K562 (cell line): Measurements from ENCODE around the gene ACVR2B. TPM values are rescaled to one million over a fixed set of nuclear protein-coding genes. Genes with fewer than 3 reads are reported as not detected.

Experiments used
- FOXP1 ChIP-seq: sonication (generic); formaldehyde crosslinking; IDR thresholded peaks from 2 replicates; pipeline ENCODE4 v1.8.0; 2022; ENCODE audit warnings: mild to moderate bottlenecking, missing genetic modification reagents
- GATAD2B ChIP-seq: fragments of 450-650 bp; IDR thresholded peaks from 2 replicates; pipeline ENCODE4 v1.6.1; 2017; ENCODE audit warnings: mild to moderate bottlenecking, borderline replicate concordance
- MAZ ChIP-seq, 2 experiments: fragments of 450-650 bp in 1 of 2; sonication (generic) in 1 of 2; formaldehyde crosslinking; IDR thresholded peaks in 1 of 2; conservative IDR thresholded peaks in 1 of 2; 2 replicates each; pipeline versions ENCODE4 v1.4.0 to v1.5.0; 2020; ENCODE audit warnings: mild to moderate bottlenecking in 1 of 2, missing genetic modification reagents in 1 of 2
- MED1 ChIP-seq: sonication (generic); formaldehyde crosslinking; IDR thresholded peaks from 2 replicates; pipeline ENCODE4 v1.8.1; 2023; ENCODE audit warnings: missing genetic modification reagents, borderline replicate concordance
- POLR2G ChIP-seq: fragments of 200-400 bp; formaldehyde crosslinking; IDR thresholded peaks from 2 replicates; pipeline ENCODE4 v1.6.1; 2017; ENCODE audit warnings: low read depth, mild to moderate bottlenecking, antibody characterized with exemption, low read length, moderate library complexity
- ZBTB7A ChIP-seq: IDR thresholded peaks from 2 replicates; pipeline ENCODE4 v1.6.1; 2011; ENCODE audit warnings: low read depth, mild to moderate bottlenecking, low read length, moderate library complexity, borderline replicate concordance; ENCODE audit not compliant: control insufficient read depth
- ZNF311 ChIP-seq: fragments of 250-450 bp; sonication (Bioruptor Pico); IDR thresholded peaks from 2 replicates; pipeline ENCODE4 v1.4.0; 2020; ENCODE audit warnings: mild to moderate bottlenecking, moderate library complexity
- ZNF589 ChIP-seq: fragments of 200-800 bp; sonication (Bioruptor generic); IDR thresholded peaks from 2 replicates; pipeline ENCODE4 v1.6.1; 2016; ENCODE audit warnings: low read depth, missing genetic modification characterization, missing compliant biosample characterization
- polyA plus RNA-seq, 8 experiments: library from polyadenylated mRNA; depleted of rRNA in 4 of 8; stranded (reverse) in 5 of 8; unstranded in 3 of 8; fragments of >200 nt; fragmentation: Nextera tagmentation in 2 of 8; fragmentation: Illumina TruSeq in 1 of 8; extraction: Ambion mirVana in 2 of 8; extraction: Trizol in 1 of 8; gene quantifications; 2 replicates each; pipeline versions ENCODE4 v1.2.1 to v1.2.3, GENCODE V29; 2011 to 2014; ENCODE audit warnings: inconsistent platforms in 1 of 8, missing spikeins in 1 of 8
- total RNA-seq, 7 experiments: library from RNA; depleted of rRNA in 6 of 7; stranded (reverse); fragments of >200 nt in 6 of 7; fragmentation: Illumina TruSeq in 2 of 7; extraction: Trizol in 2 of 7; gene quantifications; 2 replicates each; pipeline versions ENCODE4 v1.2.1 to v1.2.3, GENCODE V29; 2011 to 2021; ENCODE audit warnings: low replicate concordance in 1 of 7
- TF ChIP-seq, protein P1 (sequence below), 2 experiments: fragments of 450-650 bp in 1 of 2; sonication (generic) in 1 of 2; formaldehyde crosslinking in 1 of 2; IDR thresholded peaks; 2 replicates each; pipeline versions ENCODE4 v1.7.1 to v1.9.0; 2016 to 2022; ENCODE audit warnings: inconsistent platforms in 1 of 2, mild to moderate bottlenecking in 1 of 2, missing genetic modification reagents in 1 of 2
- TF ChIP-seq, protein P2 (sequence below): sonication (generic); formaldehyde crosslinking; IDR thresholded peaks from 2 replicates; pipeline ENCODE4 v1.5.0; 2020; ENCODE audit warnings: missing genetic modification reagents
- TF ChIP-seq, protein P3 (sequence below): fragments of 450-650 bp; formaldehyde crosslinking; IDR thresholded peaks from 2 replicates; pipeline ENCODE4 v1.4.0; 2020; ENCODE audit warnings: mild to moderate bottlenecking, moderate library complexity
- TF ChIP-seq, protein P4 (sequence below), 2 experiments: IDR thresholded peaks; 2 replicates each; pipeline ENCODE4 v1.6.1; 2011; ENCODE audit warnings: borderline replicate concordance in 1 of 2, control low read depth in 1 of 2, low read depth in 1 of 2, low read length in 1 of 2, mild to moderate bottlenecking in 1 of 2, mixed read lengths in 1 of 2, moderate library complexity in 1 of 2; ENCODE audit not compliant: insufficient read depth in 1 of 2, insufficient read length in 1 of 2, poor library complexity in 1 of 2, severe bottlenecking in 1 of 2; ENCODE audit errors: extremely low read depth in 1 of 2

The ACVR2B gene
- total and polyA plus RNA-seq, 9 of the 15 experiments (the other 6 are each of a cell fraction or from before 2014, with no cell fraction given) = 1.8 to 23.7 (median 7.1) TPM

DNA sequence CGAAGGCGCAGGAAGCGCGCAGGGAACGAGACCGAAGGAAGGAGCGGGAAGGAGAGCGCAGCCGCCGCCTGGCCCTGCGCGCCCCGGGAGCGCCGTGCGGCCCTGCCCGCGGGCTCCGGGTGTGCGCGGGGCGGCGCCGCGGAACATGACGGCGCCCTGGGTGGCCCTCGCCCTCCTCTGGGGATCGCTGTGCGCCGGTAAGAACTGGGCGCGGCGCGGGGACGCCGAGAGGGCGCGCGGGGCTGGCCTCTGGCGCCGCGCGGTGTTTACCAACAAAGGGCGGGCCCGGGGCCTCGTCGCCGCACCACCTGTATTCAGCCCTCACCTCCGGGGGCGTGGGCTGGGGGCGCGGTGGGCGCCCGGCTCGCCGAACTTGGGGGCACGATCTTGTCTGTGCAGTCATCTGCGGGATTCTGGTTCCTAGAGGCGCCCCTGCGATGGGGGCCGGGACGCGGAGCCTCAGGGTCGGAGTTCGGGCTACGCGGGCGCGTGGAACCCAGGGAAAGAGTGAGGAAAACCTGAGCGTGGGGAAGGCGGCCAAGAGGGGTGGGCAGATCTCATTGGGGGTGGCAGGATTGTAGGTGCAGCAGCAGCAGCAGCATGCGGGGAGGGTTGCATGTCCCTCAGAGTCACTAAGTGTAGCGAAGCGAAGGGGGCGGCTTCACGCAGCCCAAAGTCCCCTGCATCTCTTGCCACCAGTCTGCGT lies 641 bp downstream of the ACVR2B start (continued):
- TF ChIP-seq MAZ (CRISPR knock-in tag; conservative IDR thresholded peaks at IDR 0.05 in 1 of 2, IDR thresholded peaks at IDR 0.05 in 1 of 2) (peak; percentile 45 to 60; a peak in 2 of 4 replicates), GATAD2B (peak; percentile 77; the same call in 1 of the 2 replicates), ZBTB7A (peak; percentile 90), FOXP1 (peak; percentile 39; the same call in 1 of the 2 replicates), POLR2G (peak; percentile 81), MED1 (no peak), ZNF589 (CRISPR knock-in tag) (0 out of 2 replicates have a peak, but pooled peaks have one; percentile 38), ZNF311 (CRISPR knock-in tag) (no peak)
- TF ChIP-seq, protein P1, sequence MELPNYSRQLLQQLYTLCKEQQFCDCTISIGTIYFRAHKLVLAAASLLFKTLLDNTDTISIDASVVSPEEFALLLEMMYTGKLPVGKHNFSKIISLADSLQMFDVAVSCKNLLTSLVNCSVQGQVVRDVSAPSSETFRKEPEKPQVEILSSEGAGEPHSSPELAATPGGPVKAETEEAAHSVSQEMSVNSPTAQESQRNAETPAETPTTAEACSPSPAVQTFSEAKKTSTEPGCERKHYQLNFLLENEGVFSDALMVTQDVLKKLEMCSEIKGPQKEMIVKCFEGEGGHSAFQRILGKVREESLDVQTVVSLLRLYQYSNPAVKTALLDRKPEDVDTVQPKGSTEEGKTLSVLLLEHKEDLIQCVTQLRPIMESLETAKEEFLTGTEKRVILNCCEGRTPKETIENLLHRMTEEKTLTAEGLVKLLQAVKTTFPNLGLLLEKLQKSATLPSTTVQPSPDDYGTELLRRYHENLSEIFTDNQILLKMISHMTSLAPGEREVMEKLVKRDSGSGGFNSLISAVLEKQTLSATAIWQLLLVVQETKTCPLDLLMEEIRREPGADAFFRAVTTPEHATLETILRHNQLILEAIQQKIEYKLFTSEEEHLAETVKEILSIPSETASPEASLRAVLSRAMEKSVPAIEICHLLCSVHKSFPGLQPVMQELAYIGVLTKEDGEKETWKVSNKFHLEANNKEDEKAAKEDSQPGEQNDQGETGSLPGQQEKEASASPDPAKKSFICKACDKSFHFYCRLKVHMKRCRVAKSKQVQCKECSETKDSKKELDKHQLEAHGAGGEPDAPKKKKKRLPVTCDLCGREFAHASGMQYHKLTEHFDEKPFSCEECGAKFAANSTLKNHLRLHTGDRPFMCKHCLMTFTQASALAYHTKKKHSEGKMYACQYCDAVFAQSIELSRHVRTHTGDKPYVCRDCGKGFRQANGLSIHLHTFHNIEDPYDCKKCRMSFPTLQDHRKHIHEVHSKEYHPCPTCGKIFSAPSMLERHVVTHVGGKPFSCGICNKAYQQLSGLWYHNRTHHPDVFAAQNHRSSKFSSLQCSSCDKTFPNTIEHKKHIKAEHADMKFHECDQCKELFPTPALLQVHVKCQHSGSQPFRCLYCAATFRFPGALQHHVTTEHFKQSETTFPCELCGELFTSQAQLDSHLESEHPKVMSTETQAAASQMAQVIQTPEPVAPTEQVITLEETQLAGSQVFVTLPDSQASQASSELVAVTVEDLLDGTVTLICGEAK (IDR thresholded peaks at IDR 0.05) = peak; percentile 52; the same call in 1 of the 2 replicates
- TF ChIP-seq, protein P1 (CRISPR knock-in tag; IDR thresholded peaks at IDR 0.05) = no peak
- TF ChIP-seq, protein P2, sequence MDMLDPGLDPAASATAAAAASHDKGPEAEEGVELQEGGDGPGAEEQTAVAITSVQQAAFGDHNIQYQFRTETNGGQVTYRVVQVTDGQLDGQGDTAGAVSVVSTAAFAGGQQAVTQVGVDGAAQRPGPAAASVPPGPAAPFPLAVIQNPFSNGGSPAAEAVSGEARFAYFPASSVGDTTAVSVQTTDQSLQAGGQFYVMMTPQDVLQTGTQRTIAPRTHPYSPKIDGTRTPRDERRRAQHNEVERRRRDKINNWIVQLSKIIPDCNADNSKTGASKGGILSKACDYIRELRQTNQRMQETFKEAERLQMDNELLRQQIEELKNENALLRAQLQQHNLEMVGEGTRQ (CRISPR knock-in tag) = peak; percentile 2; the same call in 1 of the 2 replicates
- TF ChIP-seq, protein P3, sequence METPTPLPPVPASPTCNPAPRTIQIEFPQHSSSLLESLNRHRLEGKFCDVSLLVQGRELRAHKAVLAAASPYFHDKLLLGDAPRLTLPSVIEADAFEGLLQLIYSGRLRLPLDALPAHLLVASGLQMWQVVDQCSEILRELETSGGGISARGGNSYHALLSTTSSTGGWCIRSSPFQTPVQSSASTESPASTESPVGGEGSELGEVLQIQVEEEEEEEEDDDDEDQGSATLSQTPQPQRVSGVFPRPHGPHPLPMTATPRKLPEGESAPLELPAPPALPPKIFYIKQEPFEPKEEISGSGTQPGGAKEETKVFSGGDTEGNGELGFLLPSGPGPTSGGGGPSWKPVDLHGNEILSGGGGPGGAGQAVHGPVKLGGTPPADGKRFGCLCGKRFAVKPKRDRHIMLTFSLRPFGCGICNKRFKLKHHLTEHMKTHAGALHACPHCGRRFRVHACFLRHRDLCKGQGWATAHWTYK (CRISPR knock-in tag) = peak; percentile 56; the same call in 1 of the 2 replicates
- TF ChIP-seq, protein P4, sequence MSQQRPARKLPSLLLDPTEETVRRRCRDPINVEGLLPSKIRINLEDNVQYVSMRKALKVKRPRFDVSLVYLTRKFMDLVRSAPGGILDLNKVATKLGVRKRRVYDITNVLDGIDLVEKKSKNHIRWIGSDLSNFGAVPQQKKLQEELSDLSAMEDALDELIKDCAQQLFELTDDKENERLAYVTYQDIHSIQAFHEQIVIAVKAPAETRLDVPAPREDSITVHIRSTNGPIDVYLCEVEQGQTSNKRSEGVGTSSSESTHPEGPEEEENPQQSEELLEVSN (IDR thresholded peaks at IDR 0.05; ENCODE audit: borderline replicate concordance in 1 of 2, extremely low read depth in 1 of 2, insufficient read depth in 1 of 2, insufficient read length in 1 of 2, low read depth in 1 of 2, low read length in 1 of 2, poor library complexity in 1 of 2, severe bottlenecking in 1 of 2) = peak; percentile 36 to 85
